HG03064 (cell line): Measurements from ENCODE around the gene TXNDC5.

Experiments used
- ATAC-seq: cut with Tn5 transposase; IDR thresholded peaks from one replicate; pipeline ENCODE4 v1.9.1; 2021; ENCODE audit warnings: low read depth; ENCODE audit not compliant: unreplicated experiment

The TXNDC5 gene

DNA sequence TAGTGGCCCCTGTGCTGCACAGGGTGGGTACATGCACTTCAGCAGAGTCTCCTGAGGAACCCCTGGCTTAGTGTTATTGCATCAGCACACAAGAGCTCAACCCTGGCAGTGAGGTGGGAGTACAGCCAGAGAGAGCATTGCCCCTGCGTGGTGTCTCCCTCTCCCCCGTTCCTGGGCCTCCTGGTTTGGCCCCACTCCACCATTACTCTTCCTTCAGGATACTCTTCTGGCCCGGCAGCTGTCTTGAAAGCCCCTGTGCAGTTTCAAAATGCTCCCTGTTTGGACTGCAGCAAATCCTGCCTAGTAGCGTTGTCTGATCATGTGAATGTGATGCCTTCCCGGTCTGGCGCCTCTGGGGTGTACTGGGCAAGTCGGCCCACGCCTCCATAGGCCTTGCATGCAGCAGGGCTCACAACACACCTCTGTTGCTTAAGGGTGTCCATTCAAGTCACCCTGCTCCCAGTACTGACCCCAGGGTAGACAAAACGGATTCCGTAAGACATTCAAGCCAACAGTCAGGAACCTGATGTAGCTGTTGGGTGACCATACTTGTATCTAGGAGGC, 32.1 kb downstream of the TXNDC5 start:
- no peak for ATAC-seq

DNA sequence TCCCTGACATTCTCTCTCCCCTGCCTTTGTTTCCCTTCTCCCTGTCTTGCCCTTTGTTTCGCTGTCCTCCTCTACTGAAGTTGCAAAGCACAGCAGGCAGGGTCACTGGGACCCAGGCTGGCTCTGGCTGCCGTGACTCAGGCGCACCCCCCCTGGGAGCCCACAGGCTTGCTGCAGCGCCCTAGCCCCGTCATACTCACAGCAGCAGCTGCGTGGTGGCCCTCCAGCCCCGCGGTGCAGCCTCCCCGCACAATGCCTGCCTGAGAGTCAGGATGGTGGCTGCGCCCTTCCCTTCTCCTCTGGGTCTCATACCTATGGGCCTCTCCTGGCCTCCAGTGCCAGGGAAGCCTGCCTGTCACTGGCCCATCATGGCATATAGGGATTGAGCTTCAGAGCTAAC, 41.7 kb downstream of the TXNDC5 start:
- no peak for ATAC-seq

GRCh38 chr6:7866526-7866925, 44.1 kb downstream of the TXNDC5 start:
- ATAC-seq: no peak

DNA sequence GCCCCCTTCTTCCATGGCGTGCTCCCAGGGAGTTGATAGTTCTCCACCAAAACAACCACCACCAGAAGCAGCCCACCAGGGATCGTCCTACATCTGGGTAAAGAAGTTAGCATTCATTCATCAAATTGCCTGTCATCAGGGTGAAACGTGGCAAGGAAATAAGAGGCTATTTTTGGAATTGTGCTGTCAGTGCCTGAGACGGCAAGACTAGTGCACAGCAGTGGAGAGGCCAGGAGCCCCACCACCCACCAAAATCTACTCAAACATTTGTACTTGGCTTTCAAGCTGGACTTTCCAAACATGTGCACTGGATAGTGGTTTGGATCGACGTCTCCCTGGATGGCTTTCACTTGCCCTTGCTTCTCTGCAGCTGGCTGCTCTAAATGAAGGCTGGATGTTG, 44.8 kb downstream of the TXNDC5 start:
- no peak for ATAC-seq

DNA sequence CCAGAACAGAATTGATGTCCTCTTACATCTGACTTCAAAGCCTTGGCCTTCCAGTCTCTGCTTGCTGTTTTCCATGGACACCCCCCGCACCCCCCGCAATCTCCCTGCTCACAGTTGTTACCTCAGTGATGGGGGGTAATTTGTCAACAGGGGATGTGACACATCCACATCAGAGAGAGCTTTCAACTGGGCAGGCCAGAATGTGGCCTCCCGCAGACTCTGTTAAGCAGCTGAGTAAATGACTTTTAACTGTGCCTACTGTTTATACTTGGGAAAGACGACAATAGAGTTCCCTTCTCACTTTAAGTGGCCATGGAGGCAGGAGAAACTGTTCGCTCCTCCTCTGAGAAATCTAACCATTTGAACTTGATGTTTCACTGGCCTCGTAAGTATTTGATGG, 51.0 kb downstream of the TXNDC5 start:
- no peak for ATAC-seq

DNA sequence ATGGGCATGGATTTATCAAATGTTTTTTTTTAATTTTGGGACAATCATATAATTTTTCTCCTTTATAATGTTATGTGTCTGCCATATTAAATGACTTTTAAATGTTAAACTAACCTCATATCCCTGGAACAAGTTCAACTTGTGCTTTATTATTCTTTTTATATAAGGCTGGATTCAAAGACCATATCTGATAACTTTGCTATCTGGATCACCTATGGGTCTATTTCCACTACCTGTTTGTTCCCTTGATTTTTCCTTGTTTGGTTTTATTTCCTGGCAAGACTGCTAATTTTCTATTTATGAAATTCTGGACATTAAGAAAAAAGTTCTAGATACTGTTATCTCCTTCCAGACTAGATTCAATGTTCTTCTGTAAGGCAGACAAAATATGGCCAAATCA, 58.8 kb downstream of the TXNDC5 start:
- ATAC-seq: no peak

DNA sequence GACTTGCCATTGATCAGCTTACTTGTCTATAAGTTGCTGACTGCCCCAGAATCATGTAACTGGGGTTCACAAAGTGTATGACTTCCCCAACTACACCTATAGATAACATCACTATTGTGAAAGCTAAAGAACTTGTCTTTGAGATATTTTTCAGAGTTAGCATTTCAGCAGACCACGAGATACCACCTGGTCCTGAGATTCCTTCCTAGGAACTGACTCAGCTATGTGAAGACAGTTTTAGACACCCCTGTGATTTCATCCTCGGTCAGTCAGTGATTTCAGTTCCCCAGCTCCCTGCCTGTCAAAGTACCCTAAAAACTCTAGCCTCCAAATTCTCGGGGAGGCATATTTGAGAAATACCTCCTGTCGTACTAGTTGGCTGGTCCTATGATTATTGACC, 62.4 kb downstream of the TXNDC5 start:
- ATAC-seq: no peak

DNA sequence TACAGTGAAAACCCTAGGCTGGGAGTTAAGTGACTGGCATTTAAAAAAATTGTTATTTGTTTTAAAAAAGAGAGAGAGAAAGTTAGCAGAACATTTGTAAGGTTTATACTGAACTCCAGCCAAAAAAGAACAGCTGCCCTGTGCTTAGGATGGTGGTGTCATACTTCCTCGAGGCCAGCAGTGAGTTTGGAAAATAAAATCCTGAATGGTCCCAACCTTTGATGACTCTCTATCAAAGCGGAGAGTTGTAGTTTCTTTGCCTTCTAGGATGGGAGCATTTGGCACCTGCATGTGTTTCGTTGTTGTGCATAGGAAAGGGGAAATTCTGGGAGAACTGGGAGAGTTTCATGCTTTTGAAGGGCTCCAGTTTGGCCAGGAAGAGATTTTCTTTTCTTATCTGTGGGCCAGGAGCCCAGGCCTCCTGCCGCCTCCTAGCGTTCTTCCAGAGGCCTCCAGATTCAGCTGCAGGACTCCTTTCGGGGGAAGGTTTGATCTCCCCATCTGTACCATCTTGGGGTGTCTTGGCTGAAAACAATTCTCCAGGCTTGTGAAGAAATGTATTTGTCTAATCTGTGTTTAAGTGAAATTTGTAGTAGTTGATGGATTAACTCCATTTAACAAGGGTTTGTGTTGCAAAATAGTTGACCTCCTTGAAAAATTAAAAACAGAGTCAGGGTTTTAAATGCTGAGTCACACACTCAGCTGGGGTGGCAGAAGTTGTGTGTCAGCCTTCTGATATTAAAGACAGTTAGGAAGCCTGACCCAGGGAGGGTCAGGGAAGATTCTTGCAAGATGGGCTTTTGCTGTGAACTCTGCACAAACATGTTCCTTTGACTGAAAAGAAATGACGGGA, 63.4 kb downstream of the TXNDC5 start:
- ATAC-seq: no peak

- no peak for ATAC-seq
These were observed 68.7 kb downstream of the TXNDC5 start for GRCh38 chr6:7841781-7842468.

- no peak for ATAC-seq
These were observed 74.1 kb downstream of the TXNDC5 start for GRCh38 chr6:7836371-7837026.

DNA sequence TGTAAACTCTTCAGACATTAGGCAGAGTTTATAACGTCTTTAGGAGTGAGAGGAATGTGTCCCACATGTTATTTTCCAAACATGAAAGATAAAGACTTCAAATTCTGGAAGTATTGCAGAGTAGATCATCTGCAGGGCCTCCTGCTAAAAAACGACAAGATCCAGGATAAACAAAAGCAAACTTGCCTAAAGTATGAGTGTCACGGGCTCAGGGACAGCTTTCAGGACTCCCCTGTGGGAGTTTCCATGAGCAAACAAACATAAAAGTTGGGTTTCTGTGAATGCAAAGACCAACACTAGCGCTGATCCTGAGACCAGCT, 76.9 kb downstream of the TXNDC5 start:
- ATAC-seq: no peak

GRCh38 chr6:7832904-7833750, 77.5 kb downstream of the TXNDC5 start:
- ATAC-seq: no peak
